GM19025 (cell line): Measurements from ENCODE around the gene HDAC3.

Experiments
- ATAC-seq: cut with Tn5 transposase; IDR thresholded peaks from one replicate; pipeline ENCODE4 v1.9.1; 2021; ENCODE audit warnings: mild to moderate bottlenecking, low read depth, moderate library complexity; ENCODE audit not compliant: unreplicated experiment

The HDAC3 gene

GRCh38 chr5:141636413-141637122, at the start of gene HDAC3, which contains the start of gene RELL2:
HDAC3 (minus strand) TSS chr5:141636849; CDS start chr5:141636790, 59 bp downstream.
RELL2 (plus strand) TSS chr5:141636997; CDS start chr5:141638226, 1,229 bp downstream.
- peak; percentile 73 for ATAC-seq

- no peak for ATAC-seq
Observed at GRCh38 chr5:141685591-141685990, 48.9 kb upstream of the HDAC3 start.

GRCh38 chr5:141683596-141684141, 47.0 kb upstream of the HDAC3 start:
- ATAC-seq = no peak

GRCh38 chr5:141681695-141682641, 45.3 kb upstream of the HDAC3 start, which contains the start of gene ARAP3:
ARAP3 (minus strand) TSS chr5:141682230; CDS start chr5:141680486, 1,744 bp downstream.
- ATAC-seq = no peak

DNA sequence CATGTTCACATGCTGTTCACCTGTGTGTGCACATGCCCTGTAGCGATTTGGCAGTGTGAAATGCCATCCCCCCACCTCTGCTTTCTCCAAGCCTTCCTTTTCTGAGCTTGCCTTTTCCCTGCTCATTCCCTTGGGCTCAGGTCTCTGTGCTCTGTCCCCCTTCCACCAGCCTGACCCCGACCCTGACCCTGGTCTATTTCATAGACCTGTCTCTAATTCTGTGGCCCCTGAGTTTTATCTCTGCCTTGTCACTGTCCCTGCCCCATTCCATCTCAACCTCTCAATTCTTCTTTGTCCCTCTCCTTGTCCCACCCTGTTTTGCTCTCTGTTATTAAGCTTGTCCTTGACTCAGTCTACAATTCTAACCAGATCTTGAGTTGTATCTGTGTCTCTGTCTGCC, 44.6 kb upstream of the HDAC3 start:
- ATAC-seq = no peak

- ATAC-seq = no peak
Observed at GRCh38 chr5:141680751-141681201, 44.1 kb upstream of the HDAC3 start.

GRCh38 chr5:141680178-141680577, 43.5 kb upstream of the HDAC3 start:
- ATAC-seq = no peak

GRCh38 chr5:141677415-141677814, 40.8 kb upstream of the HDAC3 start:
- ATAC-seq = no peak

- ATAC-seq = no peak
Observed at GRCh38 chr5:141675672-141676071, 39.0 kb upstream of the HDAC3 start.

GRCh38 chr5:141674747-141675146, 38.1 kb upstream of the HDAC3 start:
- no peak for ATAC-seq

DNA sequence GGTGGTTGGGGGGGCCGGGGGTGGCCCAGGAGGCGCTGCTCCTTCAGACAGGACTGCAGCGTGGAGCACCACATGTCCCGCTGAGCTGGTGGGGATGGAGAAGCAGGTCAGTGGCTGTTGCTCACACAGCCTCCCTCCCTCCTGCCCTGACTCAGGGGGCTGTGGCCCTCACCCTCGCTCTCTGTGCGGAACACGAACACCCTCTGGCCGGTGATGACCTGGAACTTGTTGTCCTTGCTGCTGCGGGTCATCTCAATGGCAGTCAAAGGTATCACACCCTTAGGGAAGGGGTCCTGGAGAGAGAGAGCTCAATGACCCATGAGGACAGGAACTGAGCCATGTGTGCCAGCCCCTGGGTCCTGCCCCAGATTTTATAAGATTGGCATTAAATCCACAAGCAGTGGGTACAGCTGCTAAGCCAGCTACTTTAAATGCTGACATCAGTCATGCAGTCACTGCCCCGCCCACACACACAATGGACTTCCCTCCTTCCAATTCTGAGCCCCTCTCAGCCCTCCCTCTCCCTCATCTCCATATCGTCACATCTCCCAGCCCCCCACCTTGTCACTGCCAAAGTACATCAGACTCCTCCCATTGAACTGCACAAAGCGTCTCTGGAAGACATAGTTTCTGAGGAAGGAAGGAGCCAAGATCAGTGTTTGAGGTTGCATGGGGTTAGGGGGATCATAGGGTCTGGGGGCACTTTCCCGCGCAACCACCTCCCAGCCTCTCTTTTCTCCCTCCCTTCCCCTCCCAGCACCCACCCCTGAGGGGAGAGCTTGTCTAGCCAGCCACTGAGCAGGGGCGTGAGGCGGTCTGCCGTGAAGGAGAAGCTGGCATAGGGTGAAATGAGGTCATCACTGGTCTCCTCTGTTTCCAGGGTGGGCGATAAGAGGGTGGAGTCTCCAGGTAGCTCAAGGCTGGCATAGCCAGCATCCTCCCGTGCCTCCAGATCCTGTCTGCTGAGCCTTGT, 36.5 kb upstream of the HDAC3 start:
- no peak for ATAC-seq

DNA sequence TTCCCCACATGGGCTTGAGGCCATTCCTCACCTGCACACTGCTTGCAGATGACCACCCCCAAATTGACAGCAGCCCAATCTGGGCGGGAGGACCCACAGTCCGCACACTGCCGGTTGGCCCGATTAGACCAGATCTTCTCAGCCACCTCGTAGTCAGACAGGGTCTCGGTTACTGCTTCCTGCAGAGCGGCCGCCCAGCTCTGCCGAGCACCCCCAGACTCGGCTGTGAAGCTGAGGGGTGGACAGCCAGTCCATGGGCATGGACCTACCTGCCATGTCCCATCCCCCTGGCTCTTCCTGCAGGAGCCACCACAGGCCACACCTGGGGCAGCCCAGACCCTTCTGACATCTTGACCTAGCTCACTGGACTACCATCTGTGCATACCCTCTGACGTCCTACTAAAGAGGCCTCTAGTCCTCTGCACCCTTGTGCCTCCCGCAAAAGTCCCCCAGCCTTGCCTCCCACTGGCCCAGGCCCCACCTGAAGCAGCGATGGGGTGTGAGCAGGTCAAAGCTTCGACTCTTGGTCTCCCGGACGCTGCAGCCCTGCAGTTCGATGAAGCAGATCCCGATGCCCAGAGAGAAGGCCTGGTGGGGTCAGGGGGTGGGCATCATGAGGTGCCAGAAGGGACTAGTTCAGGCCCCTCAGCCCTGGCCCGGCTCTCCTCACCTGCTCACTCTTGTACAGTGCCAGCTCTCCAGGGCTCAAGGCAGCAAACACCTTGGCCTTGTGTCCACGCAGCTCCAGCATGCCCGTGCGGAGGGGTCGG, 35.6 kb upstream of the HDAC3 start:
- no peak for ATAC-seq

- no peak for ATAC-seq
Observed at GRCh38 chr5:141669520-141669919, 32.9 kb upstream of the HDAC3 start.

DNA sequence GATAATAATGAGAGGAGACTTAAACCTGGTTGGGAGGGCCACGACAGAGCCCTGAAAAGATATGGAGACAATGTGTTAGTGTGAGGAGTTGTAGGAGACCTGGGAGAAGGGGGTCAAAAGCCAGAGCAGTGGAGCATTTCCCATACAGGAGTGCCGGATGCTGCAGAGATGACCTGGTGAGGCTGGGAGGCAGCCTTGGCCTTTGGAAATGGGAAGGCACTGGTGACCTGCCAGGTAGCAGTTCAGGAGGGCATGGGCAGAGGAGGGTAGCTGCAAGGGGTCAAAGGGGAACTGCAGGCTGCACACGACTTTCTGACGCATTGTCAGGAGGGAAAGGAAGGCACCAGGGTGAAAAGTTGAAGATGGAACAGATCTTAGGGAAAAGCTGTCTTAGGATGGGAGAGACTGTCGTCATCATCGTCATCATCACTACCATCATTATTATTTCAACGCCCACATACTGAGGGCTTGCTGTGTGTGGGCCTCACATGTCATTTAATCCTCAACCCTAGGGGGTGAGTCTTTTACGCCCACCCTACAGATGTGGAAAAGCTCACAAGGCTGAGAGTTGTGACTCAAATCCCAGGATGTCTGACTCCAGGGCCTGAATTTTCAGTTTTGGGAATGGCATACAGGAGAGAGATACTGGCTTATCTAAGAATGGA, 32.1 kb upstream of the HDAC3 start:
- ATAC-seq = no peak

DNA sequence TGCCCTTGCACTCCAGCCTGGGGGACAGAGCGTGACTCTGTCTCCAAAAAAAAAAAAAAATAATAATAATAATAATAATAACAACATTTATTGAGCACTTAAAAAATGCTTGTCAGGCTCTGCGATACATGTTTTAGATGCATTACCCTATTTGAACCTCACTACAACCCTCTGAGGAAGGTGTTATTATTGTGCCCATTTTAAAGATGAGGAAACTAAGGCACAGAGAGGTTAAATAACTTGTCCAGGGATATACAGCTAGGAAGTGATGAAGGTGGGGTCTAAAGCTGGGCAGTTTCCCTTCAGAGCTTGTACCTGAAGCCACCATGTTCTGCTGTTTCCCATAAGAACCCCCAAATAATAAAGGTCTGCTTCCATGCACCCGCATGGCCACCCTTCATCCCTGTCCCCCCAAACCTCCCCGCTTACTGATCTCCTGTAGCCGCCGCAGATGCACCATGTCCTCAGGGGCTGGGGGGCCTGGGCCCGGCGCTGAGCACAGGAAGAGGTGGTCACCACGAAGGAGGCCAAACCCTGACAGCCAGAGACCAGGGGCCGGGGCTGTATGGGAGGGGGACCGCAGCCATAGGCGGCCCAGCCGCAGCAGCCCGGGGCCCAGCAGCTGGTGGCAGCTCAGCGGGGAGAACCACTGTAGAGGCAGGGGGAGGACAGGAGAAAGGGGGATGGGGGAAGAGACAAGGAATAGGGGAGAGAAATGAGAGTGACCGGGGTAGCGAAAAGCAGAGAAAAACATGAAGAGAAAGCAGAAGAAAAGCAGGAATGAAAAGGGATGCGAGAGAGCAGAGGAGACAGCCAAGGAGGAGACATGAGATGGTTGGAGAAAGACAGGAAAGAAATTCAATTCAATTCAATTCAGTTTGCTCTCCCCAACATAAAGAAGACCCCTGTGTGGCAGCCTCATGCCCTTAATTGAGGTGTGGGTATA, 29.6 kb upstream of the HDAC3 start:
- no peak for ATAC-seq

- ATAC-seq = peak; percentile 95
Observed at GRCh38 chr5:141664733-141665461, 28.2 kb upstream of the HDAC3 start.

DNA sequence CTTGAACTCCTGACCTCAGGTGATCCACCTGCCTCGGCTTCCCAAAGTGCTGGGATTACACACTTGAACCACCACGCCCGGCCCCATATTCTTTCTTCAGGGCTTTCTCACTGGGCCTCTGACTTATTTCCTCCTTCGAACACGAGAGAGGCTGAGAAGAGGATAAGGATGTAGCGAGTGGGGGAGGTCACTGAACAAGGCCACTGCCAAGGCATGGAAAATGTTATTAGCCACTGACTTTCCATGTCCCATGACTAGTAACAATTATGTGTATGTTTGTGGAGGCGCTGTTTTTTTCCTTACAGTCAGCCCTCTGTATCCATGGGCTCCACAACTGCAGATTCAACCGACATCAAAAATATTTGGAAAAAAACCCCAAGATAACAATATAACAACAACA, 26.9 kb upstream of the HDAC3 start:
- no peak for ATAC-seq
